ENCODE results near the gene KANSL1. TPM values are rescaled to one million over a fixed set of nuclear protein-coding genes. Genes with fewer than 3 reads are reported as not detected.

Gene KANSL1
- total and polyA plus RNA-seq, 7 donors = 9.7 to 130 (median 70.7) TPM

GRCh38 chr17:46027976-46028325 lies 165.3 kb downstream of the KANSL1 start:
- 80 to 84% methylated on average over 4 of the region's 4 CpGs for WGBS, 2 donors
- H3K27me3 ChIP-seq = no peaks in the 10 kb centered on the region
- H3K4me1 ChIP-seq = peaks cover 0 to 5% (median 0%) of the 10 kb centered on the region in 4 donors
- no peak for TF ChIP-seq EP300 (IDR thresholded peaks at IDR 0.05)
- TF ChIP-seq POLR2AphosphoS5 (IDR thresholded peaks at IDR 0.05) = no peak
- TF ChIP-seq CTCF (IDR thresholded peaks at IDR 0.05) = no peak
- no peak for TF ChIP-seq POLR2A (IDR thresholded peaks at IDR 0.05)
- H3K27ac ChIP-seq = peak overlapping the region in 1 of 4 donors; percentile 29
- H3K4me3 ChIP-seq = no peak overlapping the region
- H3K36me3 ChIP-seq = peaks cover 16 to 55% (median 31%) of the 10 kb centered on the region in 4 donors
- DNase-seq = no peak
- intact Hi-C loops (cut with DNase I) = no loop called here
- no peaks in the 10 kb centered on the region for H3K9me3 ChIP-seq

- intact Hi-C loops (cut with DNase I) = no loop called here
- DNase-seq = no peak
- 80 to 81% methylated on average over 12 of the region's 12 CpGs for whole genome bisulfite sequencing, 2 donors
- no peak overlapping the region for H3K4me3 ChIP-seq
- H3K4me1 ChIP-seq = peaks cover 0 to 5% (median 0%) of the 10 kb centered on the region in 4 donors
- peak overlapping the region in 3 of 4 donors; percentile 29 to 35 (median 35) for H3K27ac ChIP-seq
- no peaks in the 10 kb centered on the region for H3K9me3 ChIP-seq
- no peaks in the 10 kb centered on the region for H3K27me3 ChIP-seq
- peaks cover 14 to 49% (median 25%) of the 10 kb centered on the region in 4 donors for H3K36me3 ChIP-seq
- no peak for TF ChIP-seq POLR2A (IDR thresholded peaks at IDR 0.05)
- peak in 1 of 4 donors; percentile 41 for TF ChIP-seq POLR2AphosphoS5 (IDR thresholded peaks at IDR 0.05)
Observed at GRCh38 chr17:46027048-46027975, 165.9 kb downstream of the KANSL1 start.

- no peak for DNase-seq
- no peaks in the 10 kb centered on the region for H3K9me3 ChIP-seq
- peaks cover 6 to 40% (median 16%) of the 10 kb centered on the region in 4 donors for H3K36me3 ChIP-seq
- H3K27me3 ChIP-seq = no peaks in the 10 kb centered on the region
- TF ChIP-seq EP300 (IDR thresholded peaks at IDR 0.05) = no peak
- no peak for TF ChIP-seq POLR2AphosphoS5 (IDR thresholded peaks at IDR 0.05)
- TF ChIP-seq CTCF (IDR thresholded peaks at IDR 0.05) = no peak
- TF ChIP-seq POLR2A (IDR thresholded peaks at IDR 0.05) = no peak
- peak overlapping the region in 3 of 4 donors; percentile 29 to 35 (median 35) for H3K27ac ChIP-seq
- H3K4me1 ChIP-seq = peaks cover 0 to 5% (median 0%) of the 10 kb centered on the region in 4 donors
- intact Hi-C loops (cut with DNase I) = no loop called here
- no peak overlapping the region for H3K4me3 ChIP-seq
- WGBS, 2 donors = 77 to 86% methylated on average over 17 of the region's 17 CpGs
Observed at GRCh38 chr17:46026166-46027047, 166.8 kb downstream of the KANSL1 start.

- intact Hi-C loops (cut with DNase I) = no loop called here
- H3K27ac ChIP-seq = peak overlapping the region in 2 of 4 donors; percentile 7 to 13
- 81 to 89% methylated on average over 8 of the region's 8 CpGs for WGBS, 2 donors
- no peaks in the 10 kb centered on the region for H3K9me3 ChIP-seq
- peaks cover 0 to 5% (median 0%) of the 10 kb centered on the region in 4 donors for H3K4me1 ChIP-seq
- no peaks in the 10 kb centered on the region for H3K27me3 ChIP-seq
- peaks cover under 1 to 32% (median 9%) of the 10 kb centered on the region in 4 donors for H3K36me3 ChIP-seq
- no peak for DNase-seq
- H3K4me3 ChIP-seq = no peak overlapping the region
- TF ChIP-seq POLR2AphosphoS5 (IDR thresholded peaks at IDR 0.05) (no peak), CTCF (IDR thresholded peaks at IDR 0.05) (no peak), POLR2A (IDR thresholded peaks at IDR 0.05) (no peak), EP300 (IDR thresholded peaks at IDR 0.05) (no peak)
Observed at GRCh38 chr17:46025510-46026165, 167.6 kb downstream of the KANSL1 start.
